GM21423 (cell line): Measurements from ENCODE around the gene GOLGA6B.
A peak's percentile ranks its signal among the peaks of the same experiment; 100 is the strongest.
"Not testable (repeated sequence)": the region's sequence is repeated elsewhere in the genome, so short reads cannot be mapped to it uniquely, and the experiment has no call there.

ENCODE experiments used
- ATAC-seq: cut with Tn5 transposase; IDR thresholded peaks from one replicate; pipeline ENCODE4 v1.9.1; 2021; ENCODE audit warnings: mild to moderate bottlenecking, moderate library complexity; ENCODE audit not compliant: unreplicated experiment

GOLGA6B gene

GRCh38 chr15:72663931-72664330 lies 9.4 kb downstream of the GOLGA6B start:
- ATAC-seq, result not testable (repeated sequence)

GRCh38 chr15:72665706-72666105 lies 11.2 kb downstream of the GOLGA6B start:
- ATAC-seq, result not testable (repeated sequence)

GRCh38 chr15:72669803-72670202 lies 15.3 kb downstream of the GOLGA6B start:
- not testable (repeated sequence) for ATAC-seq

GRCh38 chr15:72670656-72671352 lies 16.3 kb downstream of the GOLGA6B start:
- peak; percentile 79 for ATAC-seq

- no peak for ATAC-seq
These were observed 17.0 kb downstream of the GOLGA6B start for GRCh38 chr15:72671525-72671924.

GRCh38 chr15:72676838-72677237 lies 22.3 kb downstream of the GOLGA6B start:
- no peak for ATAC-seq

GRCh38 chr15:72680931-72681330 lies 26.4 kb downstream of the GOLGA6B start:
- ATAC-seq, result no peak

- ATAC-seq, result no peak
These were observed 28.3 kb downstream of the GOLGA6B start for GRCh38 chr15:72682772-72683171.

- ATAC-seq, result no peak
These were observed 30.9 kb downstream of the GOLGA6B start for GRCh38 chr15:72685301-72685924.

GRCh38 chr15:72685925-72686794 lies 31.7 kb downstream of the GOLGA6B start, which contains the start of the genes BBS4 and HIGD2B:
TSS of gene BBS4 (plus strand) at chr15:72686207. CDS start at chr15:72686228, 21 bp downstream.
TSS of gene HIGD2B (minus strand) at chr15:72686182. CDS start at chr15:72676374, 9,808 bp downstream.
- peak; percentile 93 for ATAC-seq

GRCh38 chr15:72688697-72689096 lies 34.2 kb downstream of the GOLGA6B start:
- no peak for ATAC-seq

GRCh38 chr15:72690938-72691337 lies 36.4 kb downstream of the GOLGA6B start:
- ATAC-seq, result no peak

- ATAC-seq, result no peak
These were observed 44.4 kb downstream of the GOLGA6B start for GRCh38 chr15:72698938-72699337.

- no peak for ATAC-seq
These were observed 45.6 kb downstream of the GOLGA6B start for GRCh38 chr15:72700076-72700475.

GRCh38 chr15:72706266-72706665 lies 51.8 kb downstream of the GOLGA6B start:
- ATAC-seq, result no peak

GRCh38 chr15:72708551-72709303 lies 54.2 kb downstream of the GOLGA6B start:
- ATAC-seq, result not testable (repeated sequence)
